ENCODE data around the gene LINGO1. TPM values are rescaled to one million over a fixed set of nuclear protein-coding genes. Genes with fewer than 3 reads are reported as not detected.

Gene LINGO1
- total RNA-seq, 2 experiments from 2014 or later = not detected

DNA sequence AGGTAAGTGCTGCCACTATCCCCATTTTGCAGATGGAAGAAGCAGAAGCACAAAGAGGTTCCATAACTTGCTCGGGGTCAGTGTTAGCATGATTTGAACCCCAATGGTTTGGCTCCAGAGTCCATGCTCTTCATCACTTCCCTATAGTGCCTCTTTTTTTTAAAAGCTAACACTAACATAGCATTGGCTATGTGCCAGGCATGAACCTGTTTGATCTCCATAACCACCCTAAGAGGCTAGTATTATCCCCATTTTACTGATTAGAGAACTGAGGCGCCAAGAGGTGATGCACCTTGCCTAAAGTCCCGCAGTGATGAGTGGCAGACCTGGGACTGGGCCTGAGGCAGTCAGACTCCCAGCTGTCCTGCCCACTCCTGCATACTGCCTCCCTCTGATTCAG lies 7.3 kb downstream of the LINGO1 start:
- Mint-ChIP-seq H3K36me3 (ENCODE audit: low read depth) (no peaks in the 10 kb centered on the region), H3K4me3 (no peak overlapping the region), H3K4me1 (ENCODE audit: low read depth) (no peaks in the 10 kb centered on the region), H3K27ac (no peak overlapping the region), H3K27me3 (peaks cover 12% of the 10 kb centered on the region), H3K9me3 (no peaks in the 10 kb centered on the region)
- intact Hi-C loops (cut with micrococcal nuclease) = no loop called here
- DNase-seq (no peak), ATAC-seq (no peak)
- TF ChIP-seq, protein P1, sequence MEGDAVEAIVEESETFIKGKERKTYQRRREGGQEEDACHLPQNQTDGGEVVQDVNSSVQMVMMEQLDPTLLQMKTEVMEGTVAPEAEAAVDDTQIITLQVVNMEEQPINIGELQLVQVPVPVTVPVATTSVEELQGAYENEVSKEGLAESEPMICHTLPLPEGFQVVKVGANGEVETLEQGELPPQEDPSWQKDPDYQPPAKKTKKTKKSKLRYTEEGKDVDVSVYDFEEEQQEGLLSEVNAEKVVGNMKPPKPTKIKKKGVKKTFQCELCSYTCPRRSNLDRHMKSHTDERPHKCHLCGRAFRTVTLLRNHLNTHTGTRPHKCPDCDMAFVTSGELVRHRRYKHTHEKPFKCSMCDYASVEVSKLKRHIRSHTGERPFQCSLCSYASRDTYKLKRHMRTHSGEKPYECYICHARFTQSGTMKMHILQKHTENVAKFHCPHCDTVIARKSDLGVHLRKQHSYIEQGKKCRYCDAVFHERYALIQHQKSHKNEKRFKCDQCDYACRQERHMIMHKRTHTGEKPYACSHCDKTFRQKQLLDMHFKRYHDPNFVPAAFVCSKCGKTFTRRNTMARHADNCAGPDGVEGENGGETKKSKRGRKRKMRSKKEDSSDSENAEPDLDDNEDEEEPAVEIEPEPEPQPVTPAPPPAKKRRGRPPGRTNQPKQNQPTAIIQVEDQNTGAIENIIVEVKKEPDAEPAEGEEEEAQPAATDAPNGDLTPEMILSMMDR (IDR thresholded peaks at IDR 0.05) = no peak
- CTCF ChIA-PET = interaction anchor here (1.3 to 1.4 kb wide), 2 partner anchors 10 to 82 kb away, joined by 4 read pairs; no protein-coding TSS in a partner anchor
- POLR2A ChIA-PET = interaction anchor here (0.6 kb wide), 1 partner anchor 277 kb away, joined by 3 read pairs; no protein-coding TSS in a partner anchor

DNA sequence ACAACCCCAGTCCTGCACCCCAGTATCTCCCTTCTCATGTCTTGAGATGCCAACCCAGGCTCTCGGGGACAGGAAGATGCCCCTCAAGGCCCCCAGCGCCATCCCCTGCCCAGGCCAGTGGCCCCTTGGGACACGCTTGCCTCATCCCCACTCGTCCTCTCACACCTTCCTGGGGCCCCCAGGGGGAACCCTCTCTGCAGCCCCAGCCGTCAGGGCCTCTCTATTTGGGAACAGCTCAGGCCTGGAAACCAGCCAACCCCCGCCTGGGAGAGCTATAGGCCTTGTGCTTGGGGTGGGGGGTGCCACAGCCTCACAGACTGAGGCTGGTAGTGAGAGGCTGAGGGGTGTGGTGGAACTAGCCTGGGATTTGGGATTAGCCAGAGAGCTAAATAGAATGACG lies 7.8 kb downstream of the LINGO1 start:
- CTCF ChIA-PET = interaction anchor here (1.3 to 1.4 kb wide), 2 partner anchors 11 to 82 kb away, joined by 4 read pairs; no protein-coding TSS in a partner anchor
- no peak overlapping the region for H3K27ac Mint-ChIP-seq
- H3K27me3 Mint-ChIP-seq = peaks cover 10% of the 10 kb centered on the region
- intact Hi-C loops (cut with micrococcal nuclease) = no loop called here
- H3K9me3 Mint-ChIP-seq = no peaks in the 10 kb centered on the region
- H3K36me3 Mint-ChIP-seq (ENCODE audit: low read depth) = no peaks in the 10 kb centered on the region
- TF ChIP-seq, protein P1 (IDR thresholded peaks at IDR 0.05) = no peak
- DNase-seq (no peak), ATAC-seq (no peak)
- H3K4me3 Mint-ChIP-seq = no peak overlapping the region
- POLR2A ChIA-PET = no interaction called here
- H3K4me1 Mint-ChIP-seq (ENCODE audit: low read depth) = no peaks in the 10 kb centered on the region

DNA sequence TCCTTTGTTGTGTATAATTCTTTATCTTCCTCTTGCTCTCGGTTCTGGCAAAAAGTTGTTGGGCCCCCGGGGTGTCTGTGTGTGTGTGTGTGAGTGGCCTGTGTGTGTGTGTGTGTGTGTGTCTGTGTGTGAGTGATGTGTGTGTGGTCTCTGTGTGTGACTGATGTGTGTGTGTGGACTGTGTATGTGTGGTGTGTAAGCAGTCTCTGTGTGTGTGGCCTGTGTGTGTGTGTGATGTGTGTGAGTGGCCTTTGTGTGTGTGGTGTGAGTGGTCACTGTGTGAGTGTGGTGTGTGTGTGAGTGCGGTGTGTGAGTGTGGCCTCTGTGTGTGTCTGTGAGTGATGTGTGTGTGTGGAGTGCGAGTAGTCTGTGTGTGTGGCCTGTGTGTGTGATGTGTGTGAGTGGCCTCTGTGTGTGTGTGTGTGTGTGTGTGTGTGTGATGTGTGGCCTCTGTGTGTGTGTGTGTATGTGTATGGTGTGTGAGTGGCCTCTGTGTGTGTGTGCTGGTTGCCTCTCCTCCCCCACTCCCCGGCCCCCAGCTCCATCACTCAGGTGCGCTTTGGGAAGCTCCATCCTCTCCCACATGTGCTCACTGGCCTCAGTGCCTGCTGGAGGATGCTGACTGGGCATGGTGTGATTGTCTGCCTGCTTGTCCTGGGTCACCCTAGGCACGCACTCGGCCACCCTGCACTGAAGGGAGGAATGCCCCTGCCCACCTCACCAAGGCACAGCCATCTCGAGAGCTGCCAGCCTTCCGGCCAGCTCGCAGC lies 8.8 kb downstream of the LINGO1 start:
- no peaks in the 10 kb centered on the region for H3K4me1 Mint-ChIP-seq (ENCODE audit: low read depth)
- intact Hi-C loops (cut with micrococcal nuclease) = no loop called here
- POLR2A ChIA-PET = no interaction called here
- no peak overlapping the region for H3K27ac Mint-ChIP-seq
- peaks cover 5% of the 10 kb centered on the region for H3K27me3 Mint-ChIP-seq
- no peak for ATAC-seq
- TF ChIP-seq, protein P1 (IDR thresholded peaks at IDR 0.05) = no peak
- no peaks in the 10 kb centered on the region for H3K36me3 Mint-ChIP-seq (ENCODE audit: low read depth)
- H3K4me3 Mint-ChIP-seq = no peak overlapping the region
- CTCF ChIA-PET = interaction anchor here (1.3 to 1.4 kb wide), 2 partner anchors 12 to 81 kb away, joined by 4 read pairs; no protein-coding TSS in a partner anchor
- no peak for DNase-seq
- H3K9me3 Mint-ChIP-seq = no peaks in the 10 kb centered on the region

DNA sequence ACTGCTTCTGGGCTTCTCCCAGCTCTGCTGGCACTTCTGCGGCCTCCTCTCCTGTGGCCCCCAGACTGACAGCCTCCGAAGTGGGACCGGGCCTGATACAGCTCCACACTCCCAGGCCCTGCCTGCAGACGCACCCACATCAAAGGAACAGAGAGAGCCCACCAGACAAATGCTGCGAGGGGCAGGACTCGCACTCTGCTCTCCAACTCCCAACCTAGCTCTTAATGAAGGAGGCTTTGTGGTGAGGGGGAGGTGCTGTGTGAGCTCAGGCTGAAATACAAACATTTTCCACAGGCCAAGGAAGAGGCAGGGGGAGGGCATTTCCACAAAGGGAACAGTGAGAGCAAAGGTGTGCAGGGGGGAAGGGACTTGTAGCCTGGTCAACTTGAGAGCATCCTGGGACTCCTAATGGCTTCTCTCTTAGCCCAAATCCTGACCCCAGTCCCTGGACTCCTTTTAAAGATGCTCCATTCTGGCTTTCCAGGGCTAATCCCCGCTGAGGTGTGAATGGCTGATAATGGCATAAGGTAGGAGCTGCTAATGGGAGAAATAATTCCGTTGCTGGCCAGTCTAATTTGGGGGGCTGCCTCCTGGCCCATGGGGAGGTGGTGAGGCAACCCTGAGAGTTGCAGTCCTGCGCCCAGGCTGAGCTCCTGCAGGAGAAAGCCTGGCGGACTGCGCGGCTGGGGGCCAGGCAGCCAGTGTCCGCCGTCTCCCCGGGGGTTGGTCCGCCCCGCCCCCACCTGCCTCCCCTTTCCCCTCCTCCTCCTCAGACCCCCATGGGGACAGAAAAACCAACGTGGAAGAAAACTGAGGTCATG lies 9.6 kb downstream of the LINGO1 start:
- TF ChIP-seq, protein P1 (IDR thresholded peaks at IDR 0.05) = no peak
- no peak overlapping the region for H3K4me3 Mint-ChIP-seq
- no peak for DNase-seq
- no peaks in the 10 kb centered on the region for H3K36me3 Mint-ChIP-seq (ENCODE audit: low read depth)
- peaks cover 5% of the 10 kb centered on the region for H3K27me3 Mint-ChIP-seq
- H3K27ac Mint-ChIP-seq = no peak overlapping the region
- ATAC-seq = no peak
- H3K9me3 Mint-ChIP-seq = no peaks in the 10 kb centered on the region
- CTCF ChIA-PET = interaction anchor here (1.3 kb wide), 1 partner anchor 10 kb away, joined by 3 read pairs; the partner anchor contains the start of gene LINGO1
- POLR2A ChIA-PET = interaction anchor here (0.7 kb wide), 1 partner anchor 344 kb away, joined by 3 read pairs; no protein-coding TSS in a partner anchor
- H3K4me1 Mint-ChIP-seq (ENCODE audit: low read depth) = no peaks in the 10 kb centered on the region
- intact Hi-C loops (cut with micrococcal nuclease) = no loop called here

Data from activated CD8-positive, alpha-beta T cell treated with anti-CD3 and anti-CD28 coated beads for 36 hours (primary cell).